Measurements from ENCODE around the gene GRIK1.

- TF ChIP-seq, protein P1, sequence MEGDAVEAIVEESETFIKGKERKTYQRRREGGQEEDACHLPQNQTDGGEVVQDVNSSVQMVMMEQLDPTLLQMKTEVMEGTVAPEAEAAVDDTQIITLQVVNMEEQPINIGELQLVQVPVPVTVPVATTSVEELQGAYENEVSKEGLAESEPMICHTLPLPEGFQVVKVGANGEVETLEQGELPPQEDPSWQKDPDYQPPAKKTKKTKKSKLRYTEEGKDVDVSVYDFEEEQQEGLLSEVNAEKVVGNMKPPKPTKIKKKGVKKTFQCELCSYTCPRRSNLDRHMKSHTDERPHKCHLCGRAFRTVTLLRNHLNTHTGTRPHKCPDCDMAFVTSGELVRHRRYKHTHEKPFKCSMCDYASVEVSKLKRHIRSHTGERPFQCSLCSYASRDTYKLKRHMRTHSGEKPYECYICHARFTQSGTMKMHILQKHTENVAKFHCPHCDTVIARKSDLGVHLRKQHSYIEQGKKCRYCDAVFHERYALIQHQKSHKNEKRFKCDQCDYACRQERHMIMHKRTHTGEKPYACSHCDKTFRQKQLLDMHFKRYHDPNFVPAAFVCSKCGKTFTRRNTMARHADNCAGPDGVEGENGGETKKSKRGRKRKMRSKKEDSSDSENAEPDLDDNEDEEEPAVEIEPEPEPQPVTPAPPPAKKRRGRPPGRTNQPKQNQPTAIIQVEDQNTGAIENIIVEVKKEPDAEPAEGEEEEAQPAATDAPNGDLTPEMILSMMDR (conservative IDR thresholded peaks at IDR 0.05 in 1 of 2, IDR thresholded peaks at IDR 0.05 in 1 of 2; ENCODE audit: extremely low read depth in 1 of 2, insufficient read depth in 1 of 2, low read depth in 1 of 2, low read length in 2 of 2) = no peak
- TF ChIP-seq EZH2 (IDR thresholded peaks at IDR 0.05; ENCODE audit: borderline replicate concordance, low read length) = no peak
Measured at GRCh38 chr21:29800056-29800455, 139.7 kb downstream of the GRIK1 start.
